Thoracic aorta (tissue), 2 donors: ENCODE measurements around the gene S100A3. TPM values are rescaled to one million over a fixed set of nuclear protein-coding genes. Genes with fewer than 3 reads are reported as not detected.

Experiments
- ATAC-seq: fragments of 150-250 bp; one replicate; pipeline ENCODE4 v1.8.0; 2017; ENCODE audit warnings: low read depth; ENCODE audit not compliant: insufficient number of reproducible peaks, low FRiP score
- DNase-seq: peaks from one replicate; pipeline ENCODE4 v3.0.0-alpha.2; 2020; ENCODE audit warnings: low spot score
- H3K27ac ChIP-seq, 2 donors: fragments of 200-600 bp; sonication (generic); 1 replicate in 1 of 2; 2 replicates in 1 of 2; pipeline ENCODE4 v1.5.1; 2016; ENCODE audit warnings: mild to moderate bottlenecking in 2 of 2, moderate library complexity in 2 of 2
- H3K27me3 ChIP-seq: fragments of 200-600 bp; sonication (generic); replicated peaks from 2 replicates; pipeline ENCODE4 v1.6.0; 2016; ENCODE audit warnings: mild to moderate bottlenecking; ENCODE audit not compliant: insufficient read depth
- H3K36me3 ChIP-seq: fragments of 200-600 bp; sonication (generic); one replicate; pipeline ENCODE4 v1.5.1; 2016
- H3K4me1 ChIP-seq, 2 donors: fragments of 200-600 bp; sonication (generic); 1 replicate in 1 of 2; 2 replicates in 1 of 2; pipeline versions ENCODE4 v1.5.1 to v1.6.0; 2016; ENCODE audit warnings: low read depth in 2 of 2, mild to moderate bottlenecking in 1 of 2; ENCODE audit not compliant: control insufficient read depth in 1 of 2
- H3K4me3 ChIP-seq: fragments of 200-600 bp; sonication (generic); 2 replicates; pipeline ENCODE4 v1.5.1; 2016; ENCODE audit warnings: mild to moderate bottlenecking
- H3K9me3 ChIP-seq: fragments of 200-600 bp; sonication (generic); 2 replicates; pipeline ENCODE4 v1.5.1; 2016
- CTCF ChIP-seq: fragments of 200-600 bp; sonication (generic); IDR thresholded peaks from one replicate; pipeline ENCODE4 v1.5.1; 2019; ENCODE audit warnings: antibody characterized with exemption
- total RNA-seq, 2 donors: library from RNA; depleted of rRNA; stranded (reverse); fragments of >200 nt; gene quantifications; one replicate each; pipeline versions ENCODE4 v1.1.0 to v1.2.3, GENCODE V29; 2016

Gene S100A3
- total RNA-seq, 2 donors from 2014 or later, result 3.1 to 25.0 TPM

DNA sequence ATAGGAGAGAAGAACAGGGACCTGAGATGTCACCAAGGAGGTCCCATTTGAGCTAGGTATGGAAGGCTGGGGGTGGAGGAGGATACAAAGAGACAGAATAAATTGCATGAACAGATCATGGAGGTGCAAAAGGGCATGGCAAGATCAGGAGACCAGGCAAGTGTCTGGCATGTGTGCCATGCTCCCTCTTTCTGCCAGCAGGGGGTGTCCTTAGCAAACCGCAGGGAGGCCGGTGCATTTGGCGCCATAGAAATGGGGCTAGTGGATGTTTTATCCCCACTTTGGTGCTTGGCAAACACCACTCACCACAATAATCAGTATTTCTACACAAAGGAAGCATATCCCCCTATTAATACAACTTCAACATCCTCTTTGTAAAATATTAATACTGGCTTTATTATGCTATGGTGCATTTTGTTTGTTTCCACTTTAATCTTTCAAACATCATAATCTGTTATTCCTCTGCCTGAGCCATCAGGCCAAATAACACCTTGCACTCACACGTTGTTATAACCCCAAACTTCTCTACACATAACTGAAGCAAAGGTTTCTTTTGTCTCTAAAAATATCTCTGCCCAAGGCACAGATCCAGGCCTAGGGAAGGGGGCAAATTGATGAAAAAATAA, 39.2 kb downstream of the S100A3 start:
- Histone ChIP-seq H3K4me1 (peaks cover 24 to 41% of the 10 kb centered on the region in 2 donors), H3K36me3 (no peaks in the 10 kb centered on the region), H3K27ac (no peak overlapping the region), H3K9me3 (no peaks in the 10 kb centered on the region), H3K27me3 (no peaks in the 10 kb centered on the region), H3K4me3 (no peak overlapping the region)
- no peak for ATAC-seq
- peak; percentile 42 for TF ChIP-seq CTCF
- DNase-seq, result no peak

GRCh38 chr1:153509036-153509435, 40.0 kb downstream of the S100A3 start:
- TF ChIP-seq CTCF, result no peak
- Histone ChIP-seq H3K4me1 (peaks cover 24 to 41% of the 10 kb centered on the region in 2 donors), H3K27ac (no peak overlapping the region), H3K9me3 (no peaks in the 10 kb centered on the region), H3K27me3 (no peaks in the 10 kb centered on the region), H3K4me3 (no peak overlapping the region), H3K36me3 (no peaks in the 10 kb centered on the region)
- DNase-seq (no peak), ATAC-seq (no peak)

- H3K4me1 ChIP-seq, result peaks cover 24 to 41% of the 10 kb centered on the region in 2 donors
- peak overlapping the region; percentile 85 to 92 for H3K27ac ChIP-seq
Measured at GRCh38 chr1:153507926-153508583, 41.0 kb downstream of the S100A3 start.

GRCh38 chr1:153506831-153507413, 42.1 kb downstream of the S100A3 start:
- no peaks in the 10 kb centered on the region for H3K36me3 ChIP-seq
- peak; percentile 92 for ATAC-seq
- H3K4me3 ChIP-seq, result peak overlapping the region; percentile 42
- H3K4me1 ChIP-seq, result peaks cover 24 to 41% of the 10 kb centered on the region in 2 donors
- peak; percentile 63 for DNase-seq
- no peaks in the 10 kb centered on the region for H3K27me3 ChIP-seq
- H3K27ac ChIP-seq, result peak overlapping the region; percentile 85 to 92
- no peak for TF ChIP-seq CTCF
- H3K9me3 ChIP-seq, result no peaks in the 10 kb centered on the region

More at GRCh38 chr1:153507926-153508583, 41.0 kb downstream of the S100A3 start:
- no peaks in the 10 kb centered on the region for H3K36me3 ChIP-seq
- no peaks in the 10 kb centered on the region for H3K27me3 ChIP-seq
- no peak for DNase-seq
- TF ChIP-seq CTCF, result no peak
- H3K4me3 ChIP-seq, result no peak overlapping the region
- ATAC-seq, result no peak
- no peaks in the 10 kb centered on the region for H3K9me3 ChIP-seq

DNA sequence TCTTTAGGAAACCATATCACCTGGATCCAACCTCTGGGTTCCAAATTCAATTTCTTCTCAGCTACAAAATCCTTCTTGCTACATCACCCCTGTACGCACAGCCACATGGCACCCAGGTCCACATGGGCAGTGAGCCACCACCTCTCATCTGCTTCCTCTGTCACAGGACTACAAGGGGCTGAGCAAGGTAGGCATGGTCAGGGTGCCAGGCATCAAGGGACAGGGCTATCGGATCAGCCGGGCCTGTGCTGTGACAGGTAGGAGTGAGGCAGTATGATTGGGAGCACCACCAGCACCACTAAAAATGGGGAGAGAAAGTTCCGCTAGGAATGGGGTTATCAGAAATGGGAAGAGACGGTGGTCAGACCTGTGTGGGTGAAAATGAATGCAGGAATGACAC, 42.7 kb downstream of the S100A3 start:
- no peak for ATAC-seq
- no peak for DNase-seq
- no peak for TF ChIP-seq CTCF

More for the DNA sequence above, 42.7 kb downstream of the S100A3 start:
- Histone ChIP-seq H3K36me3 (no peaks in the 10 kb centered on the region), H3K27ac (peak overlapping the region; percentile 85 to 92), H3K4me1 (peaks cover 24 to 41% of the 10 kb centered on the region in 2 donors), H3K4me3 (no peak overlapping the region), H3K9me3 (no peaks in the 10 kb centered on the region), H3K27me3 (no peaks in the 10 kb centered on the region)
